Measurements from ENCODE around the gene ITFG2. TPM values are rescaled to one million over a fixed set of nuclear protein-coding genes. Genes with fewer than 3 reads are reported as not detected.
"Not testable (repeated sequence)": the region's sequence is repeated elsewhere in the genome, so short reads cannot be mapped to it uniquely, and the experiment has no call there.

ITFG2 gene
- total RNA-seq, 1 donor from 2014 or later, result 17.8 TPM

DNA sequence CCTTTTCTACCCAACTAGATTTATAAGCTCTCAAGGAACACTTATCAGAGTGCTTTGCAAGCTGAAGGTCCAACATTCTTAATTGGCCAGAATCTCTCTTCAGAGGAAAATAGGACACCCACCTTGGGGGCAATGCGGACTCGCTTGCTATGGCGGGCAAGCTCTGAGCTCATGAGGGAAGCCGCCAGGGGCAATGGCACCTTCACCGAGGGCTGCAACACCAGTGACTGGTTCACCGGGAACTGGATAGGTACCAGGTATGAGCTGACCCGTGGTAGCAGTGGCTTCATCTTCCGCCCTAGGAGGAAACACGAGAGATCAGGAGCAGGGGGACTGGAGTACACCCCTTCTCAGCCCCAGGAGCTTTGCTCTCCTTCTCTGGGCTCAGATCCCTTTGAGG, 51.7 kb downstream of the ITFG2 start:
- ATAC-seq, result no peak

DNA sequence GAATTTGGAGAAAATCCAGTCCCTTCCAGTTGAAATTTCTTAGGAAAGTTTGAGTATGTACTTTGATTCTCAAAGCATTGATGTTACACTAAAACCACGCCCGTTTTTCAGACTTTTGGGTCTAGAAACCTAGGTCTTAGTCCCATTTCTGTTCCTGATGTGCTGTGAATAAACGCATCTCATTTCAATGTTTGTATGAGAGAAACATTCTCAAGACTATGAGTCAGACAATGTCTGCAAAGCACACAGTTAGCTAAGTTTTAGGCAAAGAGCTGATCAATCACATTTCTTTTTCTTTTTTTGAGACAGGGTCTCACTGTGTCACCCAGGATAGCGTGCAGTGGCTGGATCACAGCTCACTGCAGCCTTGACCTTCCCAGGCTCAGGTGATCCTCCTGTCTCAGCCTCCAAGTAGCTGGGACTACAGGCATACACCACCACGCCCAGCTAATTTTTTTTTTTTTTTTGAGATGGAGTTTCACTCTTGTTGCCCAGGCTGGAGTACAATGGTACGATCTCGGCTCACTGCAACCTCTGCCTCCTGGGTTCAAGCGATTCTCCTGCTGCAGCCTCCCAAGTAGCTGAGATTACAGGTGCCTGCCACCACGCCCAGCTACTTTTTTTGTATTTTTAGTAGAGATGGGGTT, 56.6 kb downstream of the ITFG2 start:
- ATAC-seq, result not testable (repeated sequence)

Other genes starting within 250 kb of the ITFG2 start
- gene FKBP4, start 17.7 kb upstream of the ITFG2 start, total RNA-seq, result 83.4 TPM
- 0.08 TPM for gene NRIP2, start 22.4 kb downstream of the ITFG2 start, total RNA-seq
- gene TEX52, start 44.4 kb downstream of the ITFG2 start, total RNA-seq, result not detected
- 31.2 TPM for gene FOXM1, start 64.5 kb downstream of the ITFG2 start, total RNA-seq
- 21.9 TPM for gene RHNO1, start 64.6 kb downstream of the ITFG2 start, total RNA-seq
- 15.8 TPM for gene TULP3, start 78.2 kb downstream of the ITFG2 start, total RNA-seq
- gene TEAD4, start 146.7 kb downstream of the ITFG2 start, total RNA-seq, result 11.0 TPM